Measurements from ENCODE around the gene USP38. TPM values are rescaled to one million over a fixed set of nuclear protein-coding genes. Genes with fewer than 3 reads are reported as not detected.

USP38 gene
- total RNA-seq, 1 donor from 2014 or later: 21.2 TPM

DNA sequence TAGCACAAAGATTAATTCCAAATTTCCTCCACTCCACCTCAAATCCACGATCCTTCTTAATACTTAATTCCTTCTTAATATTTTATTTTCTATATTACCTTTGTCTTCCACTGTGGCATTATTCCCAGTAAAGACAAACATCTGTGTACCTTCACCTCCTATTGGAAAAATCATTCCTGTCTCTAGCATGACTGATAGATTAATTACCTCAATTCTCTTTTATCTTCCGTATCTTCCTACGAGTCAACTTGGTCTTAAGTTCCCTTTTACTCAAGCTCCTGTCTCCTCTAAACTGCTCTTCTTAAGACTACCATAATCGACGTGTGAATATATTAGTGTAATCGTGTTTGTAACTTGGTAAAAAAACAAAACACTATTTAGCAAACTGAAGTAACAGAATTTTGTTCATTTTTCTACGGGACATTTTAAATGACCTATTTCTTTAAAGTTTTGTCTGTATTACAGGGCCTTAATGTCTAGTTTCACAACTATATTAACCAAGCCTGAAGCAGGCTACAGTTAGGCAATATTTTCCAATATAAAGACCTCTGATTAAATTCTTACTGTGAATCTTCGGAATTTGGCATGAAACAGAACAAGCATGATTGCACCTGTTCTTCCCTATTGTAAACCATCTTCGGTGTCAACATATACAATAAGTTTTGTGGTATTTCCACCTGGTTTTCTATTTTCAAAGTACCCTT, 1.1 kb upstream of the USP38 start:
- Histone ChIP-seq H4K20me1 (ENCODE audit: insufficient read depth, low read length) (peaks cover 35% of the 10 kb centered on the region), H3K4me2 (ENCODE audit: low read length) (peak overlapping the region; percentile 85), H3K27me3 (ENCODE audit: insufficient read depth, low read length) (no peaks in the 10 kb centered on the region), H3K36me3 (ENCODE audit: insufficient read depth, low read length) (no peaks in the 10 kb centered on the region), H3K79me2 (ENCODE audit: insufficient read depth, low read length) (peaks cover 38% of the 10 kb centered on the region), H3K9ac (ENCODE audit: low read length) (peak overlapping the region; percentile 97), H3K4me3 (ENCODE audit: insufficient read depth, low read depth, low read length) (peak overlapping the region; percentile 80), H3K27ac (ENCODE audit: low read depth, low read length) (peak overlapping the region; percentile 82), H3K9me3 (ENCODE audit: insufficient read depth, low read depth, low read length) (no peaks in the 10 kb centered on the region), H2AFZ (ENCODE audit: low read depth, low read length) (peak overlapping the region; percentile 65), H3K4me1 (ENCODE audit: insufficient read depth, low read length) (peaks cover 7% of the 10 kb centered on the region)
- no peak for TF ChIP-seq EZH2 (IDR thresholded peaks at IDR 0.05; ENCODE audit: insufficient read depth, low read length)
- TF ChIP-seq, protein P1, sequence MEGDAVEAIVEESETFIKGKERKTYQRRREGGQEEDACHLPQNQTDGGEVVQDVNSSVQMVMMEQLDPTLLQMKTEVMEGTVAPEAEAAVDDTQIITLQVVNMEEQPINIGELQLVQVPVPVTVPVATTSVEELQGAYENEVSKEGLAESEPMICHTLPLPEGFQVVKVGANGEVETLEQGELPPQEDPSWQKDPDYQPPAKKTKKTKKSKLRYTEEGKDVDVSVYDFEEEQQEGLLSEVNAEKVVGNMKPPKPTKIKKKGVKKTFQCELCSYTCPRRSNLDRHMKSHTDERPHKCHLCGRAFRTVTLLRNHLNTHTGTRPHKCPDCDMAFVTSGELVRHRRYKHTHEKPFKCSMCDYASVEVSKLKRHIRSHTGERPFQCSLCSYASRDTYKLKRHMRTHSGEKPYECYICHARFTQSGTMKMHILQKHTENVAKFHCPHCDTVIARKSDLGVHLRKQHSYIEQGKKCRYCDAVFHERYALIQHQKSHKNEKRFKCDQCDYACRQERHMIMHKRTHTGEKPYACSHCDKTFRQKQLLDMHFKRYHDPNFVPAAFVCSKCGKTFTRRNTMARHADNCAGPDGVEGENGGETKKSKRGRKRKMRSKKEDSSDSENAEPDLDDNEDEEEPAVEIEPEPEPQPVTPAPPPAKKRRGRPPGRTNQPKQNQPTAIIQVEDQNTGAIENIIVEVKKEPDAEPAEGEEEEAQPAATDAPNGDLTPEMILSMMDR (IDR thresholded peaks at IDR 0.05; ENCODE audit: insufficient read depth, low read depth, low read length): no peak
- no peak for DNase-seq (ENCODE audit: low read depth)
- Mint-ChIP-seq H3K27me3 (ENCODE audit: low read depth, unreplicated experiment) (no peaks in the 10 kb centered on the region), H3K27ac (ENCODE audit: unreplicated experiment) (peak overlapping the region; percentile 84), H3K4me1 (ENCODE audit: low read depth, unreplicated experiment) (peaks cover 10% of the 10 kb centered on the region), H3K4me3 (ENCODE audit: unreplicated experiment) (peak overlapping the region; percentile 92), H3K9me3 (ENCODE audit: unreplicated experiment) (peaks cover 6% of the 10 kb centered on the region), H3K36me3 (ENCODE audit: low read depth, unreplicated experiment) (no peaks in the 10 kb centered on the region)
- FAIRE-seq: no peak

DNA sequence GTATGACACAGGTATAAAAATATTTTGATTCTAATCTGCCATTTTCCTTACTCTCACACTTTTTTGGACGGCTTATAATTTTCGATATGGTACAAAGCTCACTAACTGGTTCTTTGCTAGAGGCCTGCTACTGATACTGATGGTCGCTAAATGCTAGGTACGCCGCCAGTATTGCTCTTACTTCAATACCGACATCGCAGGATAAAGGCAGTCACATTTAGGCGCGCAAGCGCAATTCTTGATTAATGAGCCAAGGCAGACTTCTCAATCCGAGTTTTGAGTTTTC, 557 bp upstream of the USP38 start:
- Mint-ChIP-seq H3K4me1 (ENCODE audit: low read depth, unreplicated experiment) (peaks cover 10% of the 10 kb centered on the region), H3K4me3 (ENCODE audit: unreplicated experiment) (peak overlapping the region; percentile 92), H3K27ac (ENCODE audit: unreplicated experiment) (peak overlapping the region; percentile 84), H3K27me3 (ENCODE audit: low read depth, unreplicated experiment) (no peaks in the 10 kb centered on the region), H3K9me3 (ENCODE audit: unreplicated experiment) (peaks cover 2% of the 10 kb centered on the region), H3K36me3 (ENCODE audit: low read depth, unreplicated experiment) (no peaks in the 10 kb centered on the region)
- H3K4me3 ChIP-seq (ENCODE audit: insufficient read depth, low read depth, low read length): peak overlapping the region; percentile 80
- H2AFZ ChIP-seq (ENCODE audit: low read depth, low read length): peak overlapping the region; percentile 65
- H4K20me1 ChIP-seq (ENCODE audit: insufficient read depth, low read length): peaks cover 38% of the 10 kb centered on the region
- peak overlapping the region; percentile 97 for H3K9ac ChIP-seq (ENCODE audit: low read length)
- no peak for DNase-seq (ENCODE audit: low read depth)
- no peaks in the 10 kb centered on the region for H3K27me3 ChIP-seq (ENCODE audit: insufficient read depth, low read length)
- peaks cover 8% of the 10 kb centered on the region for H3K4me1 ChIP-seq (ENCODE audit: insufficient read depth, low read length)
- no peak for TF ChIP-seq EZH2 (IDR thresholded peaks at IDR 0.05; ENCODE audit: insufficient read depth, low read length)
- TF ChIP-seq, protein P1 (IDR thresholded peaks at IDR 0.05; ENCODE audit: insufficient read depth, low read depth, low read length): no peak
- no peaks in the 10 kb centered on the region for H3K9me3 ChIP-seq (ENCODE audit: insufficient read depth, low read depth, low read length)
- peaks cover 43% of the 10 kb centered on the region for H3K79me2 ChIP-seq (ENCODE audit: insufficient read depth, low read length)
- peaks cover under 1% of the 10 kb centered on the region for H3K36me3 ChIP-seq (ENCODE audit: insufficient read depth, low read length)
- FAIRE-seq: no peak
- peak overlapping the region; percentile 85 for H3K4me2 ChIP-seq (ENCODE audit: low read length)
- peak overlapping the region; percentile 82 for H3K27ac ChIP-seq (ENCODE audit: low read depth, low read length)
